Stimulated activated naive CD4-positive, alpha-beta T cell treated with Interleukin-2 at 50 U/mL for 16 hours (primary cell): ENCODE measurements around the gene KCTD4.
"Not testable (repeated sequence)": the region's sequence is repeated elsewhere in the genome, so short reads cannot be mapped to it uniquely, and the experiment has no call there.

ENCODE experiments used
- DNase-seq: peaks from one replicate; lab custom pipeline; 2025; lab: John Stamatoyannopoulos, UW

The KCTD4 gene

DNA sequence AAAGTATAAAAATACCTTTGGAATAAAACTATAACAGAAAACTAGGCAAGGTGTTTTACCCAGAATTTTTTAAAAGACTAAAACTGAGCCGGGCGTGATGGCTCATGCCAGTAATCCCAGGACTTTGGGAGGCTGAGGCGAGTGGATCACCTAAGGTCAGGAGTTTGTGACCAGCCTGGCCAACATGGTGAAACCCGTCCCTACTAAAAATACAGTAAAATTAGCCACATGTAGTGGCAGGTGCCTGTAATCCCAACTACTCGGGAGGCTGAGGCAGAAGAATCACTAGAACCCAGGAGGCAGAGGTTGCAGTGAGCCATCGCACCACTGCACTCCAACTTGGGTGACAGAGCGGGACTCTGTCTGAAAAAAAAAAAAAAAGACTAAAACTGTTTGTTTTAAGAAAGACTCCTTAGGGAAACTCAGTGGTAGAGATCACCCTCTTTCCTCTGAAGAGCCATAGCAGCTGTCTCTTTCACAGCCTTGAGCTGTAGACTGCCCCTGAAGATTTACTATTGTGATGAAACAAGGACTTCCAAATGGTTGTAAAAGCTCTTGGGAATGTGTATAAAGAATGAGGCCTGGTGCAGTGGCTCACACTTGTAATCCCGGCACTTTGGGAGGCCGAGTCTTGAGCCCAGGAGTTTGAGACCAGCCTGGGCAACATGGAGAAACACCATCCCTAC is 14.7 kb upstream of the KCTD4 start:
- no peak for DNase-seq

DNA sequence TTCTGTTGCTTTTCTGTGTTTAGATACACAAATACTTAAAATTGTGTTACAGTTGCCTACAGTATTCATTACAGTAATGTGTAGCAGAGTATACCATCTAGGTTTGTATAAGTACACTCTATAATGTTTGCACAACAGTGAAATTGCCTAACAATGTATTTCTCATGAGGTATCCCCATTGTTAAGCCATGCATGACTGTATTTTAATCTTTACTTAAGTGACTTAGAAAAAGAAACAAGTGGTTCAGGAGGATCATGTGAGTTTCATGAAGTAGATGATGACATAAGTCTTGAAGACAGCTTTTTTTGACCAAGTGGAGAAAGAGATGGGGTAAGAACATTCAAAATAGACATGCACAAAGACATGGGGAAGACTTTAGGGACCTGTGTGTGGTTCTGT is 8.4 kb upstream of the KCTD4 start:
- DNase-seq = no peak

DNA sequence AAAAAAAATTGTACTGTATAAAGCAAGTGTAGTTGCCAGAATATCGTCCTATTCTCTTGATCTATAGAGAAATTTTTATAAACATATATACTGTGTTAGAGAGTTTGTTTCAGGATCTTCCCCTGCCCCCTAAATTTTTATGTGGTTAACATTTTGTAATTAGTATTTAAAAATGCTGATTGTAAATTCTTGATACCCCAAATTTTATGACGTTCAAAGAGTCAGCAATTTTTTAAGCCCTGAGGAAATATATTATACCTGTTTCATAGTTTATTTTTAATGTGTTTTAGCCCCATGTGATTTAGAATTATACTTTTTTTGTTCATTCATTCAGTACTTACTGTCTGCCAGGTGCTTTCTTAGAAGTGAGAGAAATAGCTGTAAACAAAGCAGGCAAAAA is 7.3 kb upstream of the KCTD4 start:
- no peak for DNase-seq

DNA sequence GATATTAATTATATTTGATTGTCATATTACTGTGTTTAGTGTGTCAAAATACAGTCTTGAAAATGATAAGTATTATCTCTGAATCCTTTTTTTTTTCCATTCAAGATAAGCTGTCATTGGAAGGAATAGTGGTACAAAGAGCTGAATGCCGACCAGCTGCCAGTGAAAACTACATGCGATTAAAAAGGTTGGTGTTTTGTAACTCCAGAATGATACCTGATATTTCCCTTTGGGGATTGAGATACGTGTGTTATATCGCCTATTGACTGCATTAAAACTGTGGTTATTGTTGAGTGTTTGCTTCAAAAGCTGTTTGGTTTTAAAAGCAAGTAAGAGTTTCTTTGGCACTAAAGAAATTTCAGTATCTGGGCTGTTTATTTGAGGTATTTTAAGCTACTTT is 6.5 kb upstream of the KCTD4 start:
- no peak for DNase-seq

DNA sequence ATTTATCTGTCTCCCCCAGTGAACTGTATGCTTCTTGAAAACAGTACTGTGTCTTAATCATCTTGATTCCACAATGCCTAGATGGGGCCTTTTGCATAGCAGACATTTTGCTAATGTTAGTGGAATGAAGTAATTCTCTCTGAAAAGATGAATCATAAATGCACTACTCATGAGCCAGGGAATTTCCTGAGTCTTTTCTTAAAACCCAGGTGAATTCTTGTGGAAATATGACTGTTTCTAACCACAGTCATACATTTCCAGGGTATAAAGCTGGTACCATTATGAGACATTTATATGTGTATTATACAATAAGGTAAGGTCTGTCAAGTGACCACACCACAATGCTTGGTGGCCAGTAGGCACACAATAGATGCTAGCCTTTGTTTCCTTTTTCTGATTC is 5.5 kb upstream of the KCTD4 start:
- DNase-seq = no peak

DNA sequence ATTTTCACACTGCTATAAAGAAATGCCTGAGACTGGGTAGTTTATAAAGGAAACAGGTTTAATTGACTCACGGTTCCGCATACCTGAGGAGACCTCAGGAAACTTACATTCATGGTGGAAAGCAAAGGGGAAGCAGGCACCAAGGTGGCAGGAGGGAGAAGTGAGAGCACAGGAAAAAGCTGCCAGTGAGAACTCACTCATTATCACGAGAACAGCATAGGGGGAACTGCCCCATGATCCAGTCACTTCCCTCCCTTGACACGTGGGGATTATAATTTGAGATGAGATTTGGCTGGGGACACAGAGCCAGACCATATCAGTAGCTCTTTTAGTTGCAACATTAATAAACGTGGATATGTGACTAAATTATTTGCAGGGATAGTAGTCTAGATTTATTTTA is 4.3 kb upstream of the KCTD4 start:
- DNase-seq = no peak

DNA sequence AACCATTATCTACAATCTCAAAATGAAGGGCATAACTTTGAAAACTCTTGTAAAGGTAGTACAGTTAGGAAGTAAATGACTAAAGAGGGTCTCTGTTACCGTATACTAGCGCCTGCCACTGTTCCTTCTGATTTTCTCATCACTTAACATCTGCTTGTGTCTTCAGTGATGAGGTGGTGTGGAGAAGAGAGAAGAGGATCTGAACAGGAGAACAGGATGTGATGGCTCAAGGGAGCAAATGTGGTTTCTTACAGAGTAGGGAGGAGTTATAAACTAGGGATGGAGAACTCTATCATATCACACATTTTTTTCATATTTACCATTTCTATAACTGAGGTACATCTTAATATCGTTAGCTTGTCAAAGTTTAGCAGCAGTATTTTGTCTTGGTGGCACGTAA is 1.1 kb downstream of the KCTD4 start:
- DNase-seq = no peak

DNA sequence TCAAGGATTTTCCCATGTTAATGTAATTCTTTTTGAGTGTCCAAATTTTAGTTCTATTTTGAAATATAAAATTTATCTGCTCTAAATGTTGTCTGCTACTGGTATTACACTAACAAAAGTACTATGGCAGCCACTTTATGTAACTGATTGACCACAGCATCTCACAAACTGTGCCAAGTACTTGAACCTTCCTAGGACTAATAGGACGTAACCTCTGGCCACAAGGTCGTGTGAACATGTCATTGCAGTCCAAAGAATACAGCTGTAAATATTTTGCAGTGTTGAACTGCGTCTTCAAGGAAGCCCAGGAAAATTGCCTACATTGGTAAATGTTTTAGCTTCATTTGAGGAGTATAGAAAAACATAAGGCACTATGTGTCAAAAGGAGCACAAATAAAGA is 1.9 kb downstream of the KCTD4 start:
- no peak for DNase-seq

DNA sequence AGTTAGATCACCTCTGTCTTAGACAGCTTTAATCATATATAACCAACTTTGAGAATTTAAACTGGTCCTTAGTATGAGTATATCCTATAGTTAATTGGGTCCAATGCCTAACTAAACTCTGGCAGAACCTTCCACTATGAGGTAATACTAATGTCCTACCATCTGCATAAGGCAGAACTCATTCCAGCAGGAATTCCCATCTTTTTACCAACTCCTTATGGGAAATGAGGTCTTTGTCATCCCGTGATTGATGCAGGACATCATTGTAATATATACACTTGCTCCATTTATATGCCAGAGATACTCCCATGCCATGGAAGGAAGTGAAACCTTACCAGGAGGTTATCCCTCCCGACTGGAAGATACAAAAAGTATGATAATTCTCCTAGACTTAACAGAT is 2.8 kb downstream of the KCTD4 start:
- no peak for DNase-seq

DNA sequence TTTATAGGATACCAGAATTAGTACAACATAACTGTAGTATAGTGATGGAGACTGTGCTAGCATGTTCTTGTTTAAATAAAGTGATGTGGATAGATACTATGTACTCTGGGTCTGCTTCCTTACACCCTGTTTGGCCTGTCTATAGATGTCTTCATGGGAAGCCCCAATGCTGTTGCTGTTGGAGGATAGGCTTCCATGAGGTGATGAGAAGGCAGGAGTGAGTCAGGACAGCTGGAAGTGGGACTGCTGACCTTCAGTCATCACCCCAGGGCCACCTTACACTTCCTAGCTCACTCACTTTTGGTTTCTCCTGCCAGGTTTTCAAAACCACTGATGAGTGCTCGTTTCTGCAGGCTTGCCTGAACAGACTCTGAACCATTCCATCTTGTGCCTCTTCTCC is 4.2 kb downstream of the KCTD4 start:
- DNase-seq = no peak

DNA sequence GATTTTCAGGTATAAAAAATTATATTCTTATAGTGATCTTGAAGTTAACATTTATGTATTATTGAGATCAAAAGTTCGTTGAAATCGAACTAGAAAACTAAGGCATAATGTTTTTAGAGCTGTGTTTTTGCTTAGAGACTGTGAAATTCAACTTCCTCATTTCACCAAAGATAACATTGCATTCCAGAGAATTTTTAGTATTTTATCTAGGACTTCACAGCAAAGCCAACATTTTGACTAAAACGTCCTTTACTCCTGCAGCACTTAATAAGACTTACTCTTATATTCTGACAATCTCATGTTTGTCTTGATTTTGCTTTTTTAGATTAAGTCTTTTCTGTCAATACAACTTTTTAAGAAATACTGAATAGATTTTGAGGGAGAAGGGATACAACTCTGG is 4.7 kb downstream of the KCTD4 start:
- no peak for DNase-seq

DNA sequence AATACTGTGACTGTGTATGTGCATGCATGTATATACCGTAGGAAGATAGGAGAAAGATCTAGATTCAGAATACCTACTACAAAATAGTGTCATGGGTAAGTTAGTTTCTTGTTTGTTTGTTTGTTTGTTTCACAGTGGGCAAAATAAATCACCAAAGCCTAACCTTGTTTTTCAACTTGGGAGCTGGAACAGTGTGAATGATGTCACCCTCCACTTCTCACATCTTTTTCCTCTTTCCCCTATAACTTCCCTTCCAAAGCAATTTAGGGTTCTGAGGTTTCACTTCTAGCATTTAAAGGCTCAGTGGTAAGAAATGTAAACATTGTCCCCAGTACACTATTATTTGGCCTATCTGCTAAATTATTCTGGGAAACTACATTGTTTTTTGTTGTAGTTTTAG is 5.4 kb downstream of the KCTD4 start:
- no peak for DNase-seq

DNA sequence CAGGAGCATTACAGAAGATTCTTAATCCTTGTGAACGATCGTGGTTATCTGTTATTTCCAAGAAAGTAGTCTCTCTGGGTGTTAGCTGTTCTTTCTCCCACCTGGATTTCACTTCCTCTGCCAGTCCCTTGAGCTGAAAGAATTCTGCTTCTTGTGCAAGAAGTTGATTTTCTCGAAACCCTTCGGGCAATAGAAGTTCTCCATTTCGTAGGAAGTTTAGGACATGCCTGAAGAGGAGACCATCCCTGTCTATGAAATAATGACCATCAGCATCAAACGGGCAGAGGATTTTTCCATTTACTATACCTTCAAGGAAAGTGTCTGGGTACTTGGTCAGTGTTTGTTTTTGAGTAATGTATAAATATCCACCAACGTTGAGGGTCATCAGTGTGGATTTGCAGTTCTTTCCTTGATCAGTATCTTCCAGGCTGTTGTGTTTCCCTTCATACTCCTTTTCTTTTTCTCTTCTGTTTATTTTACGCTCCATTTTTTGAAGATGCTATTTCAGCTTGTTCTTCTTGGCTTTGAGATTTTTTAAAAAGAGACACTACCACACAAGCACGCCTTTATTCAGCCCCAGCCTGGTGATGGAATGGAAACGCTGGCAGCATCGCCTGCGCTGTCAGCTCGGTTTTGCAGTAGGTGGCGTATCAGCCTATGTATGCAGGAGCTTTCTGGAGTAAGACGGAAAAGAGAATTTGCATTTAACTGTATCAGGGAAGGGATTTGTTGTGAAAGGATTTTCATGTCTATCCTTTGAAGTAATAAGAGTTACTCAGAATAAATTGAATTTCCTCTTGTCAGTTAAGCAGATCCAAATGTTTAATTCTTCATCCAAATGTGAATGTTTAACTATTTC is 6.5 kb downstream of the KCTD4 start:
- no peak for DNase-seq

DNA sequence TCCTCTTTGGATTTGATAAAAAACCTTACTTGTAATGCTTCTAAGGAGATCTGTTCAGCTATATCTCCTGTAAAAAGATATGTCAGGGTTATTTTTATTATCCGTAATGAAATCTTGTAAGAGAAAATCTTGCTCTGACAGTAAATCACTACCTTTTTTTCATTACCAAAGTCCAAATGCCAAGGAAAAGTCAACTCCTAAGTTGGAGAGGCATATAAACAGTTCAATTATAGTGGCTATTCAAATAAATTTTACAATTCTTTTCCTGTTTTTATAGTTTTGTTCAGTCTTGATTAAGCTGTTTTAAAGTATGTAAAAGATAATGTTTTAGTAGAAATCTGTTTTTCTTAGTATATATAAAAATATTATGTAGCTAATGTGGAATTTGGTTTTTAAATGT is 9.0 kb downstream of the KCTD4 start:
- DNase-seq = no peak

DNA sequence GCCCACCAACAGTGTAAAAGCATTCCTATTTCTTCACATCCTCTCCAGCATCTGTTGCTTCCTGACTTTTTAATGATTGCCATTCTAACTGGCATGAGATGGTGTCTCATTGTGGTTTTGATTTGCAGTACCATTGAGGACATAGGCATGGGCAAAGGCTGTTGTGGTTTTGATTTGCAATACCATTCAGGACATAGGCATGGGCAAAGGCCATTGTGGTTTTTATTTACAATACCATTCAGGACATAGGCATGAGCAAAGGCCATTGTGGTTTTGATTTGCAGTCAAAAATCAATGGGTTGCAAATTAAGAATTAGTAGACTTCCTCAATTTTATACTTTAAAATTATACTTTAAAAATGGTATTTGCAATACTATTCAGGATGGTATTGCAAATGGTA is 11.3 kb downstream of the KCTD4 start:
- not testable (repeated sequence) for DNase-seq

DNA sequence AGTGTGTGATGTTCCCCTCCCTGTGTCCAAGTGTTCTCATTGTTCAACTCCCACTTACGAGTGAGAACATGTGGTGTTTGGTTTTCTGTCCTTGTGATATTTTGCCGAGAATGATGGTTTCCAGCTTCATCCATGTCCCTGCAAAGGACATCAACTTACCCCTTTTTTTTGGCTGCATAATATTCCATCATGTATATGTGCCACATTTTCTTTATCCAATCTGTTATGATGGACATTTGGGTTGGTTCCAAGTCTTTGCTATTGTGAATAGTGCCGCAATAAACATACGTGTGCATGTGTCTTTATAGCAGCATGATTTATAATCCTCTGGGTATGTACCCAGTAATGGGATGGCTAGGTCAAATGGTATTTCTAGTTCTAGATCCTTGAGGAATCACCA is 11.8 kb downstream of the KCTD4 start:
- DNase-seq = not testable (repeated sequence)

DNA sequence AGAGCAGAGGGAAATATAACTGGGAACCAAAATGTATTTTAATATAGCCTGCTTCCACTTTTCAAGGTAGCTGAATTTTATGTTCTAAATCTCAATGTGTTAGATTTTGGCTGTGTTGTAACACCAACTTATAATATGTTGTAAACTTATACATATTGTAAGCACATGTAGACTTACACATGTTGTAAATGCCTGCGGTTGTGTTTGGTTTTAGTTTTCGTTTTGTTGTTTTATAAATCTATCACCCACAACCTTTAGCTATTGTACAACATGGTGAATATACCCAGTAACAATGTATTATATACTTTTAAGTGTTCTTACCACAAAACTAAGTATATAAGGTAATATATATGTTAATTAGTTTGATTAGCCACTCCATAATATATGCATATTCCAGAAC is 15.6 kb downstream of the KCTD4 start:
- no peak for DNase-seq

DNA sequence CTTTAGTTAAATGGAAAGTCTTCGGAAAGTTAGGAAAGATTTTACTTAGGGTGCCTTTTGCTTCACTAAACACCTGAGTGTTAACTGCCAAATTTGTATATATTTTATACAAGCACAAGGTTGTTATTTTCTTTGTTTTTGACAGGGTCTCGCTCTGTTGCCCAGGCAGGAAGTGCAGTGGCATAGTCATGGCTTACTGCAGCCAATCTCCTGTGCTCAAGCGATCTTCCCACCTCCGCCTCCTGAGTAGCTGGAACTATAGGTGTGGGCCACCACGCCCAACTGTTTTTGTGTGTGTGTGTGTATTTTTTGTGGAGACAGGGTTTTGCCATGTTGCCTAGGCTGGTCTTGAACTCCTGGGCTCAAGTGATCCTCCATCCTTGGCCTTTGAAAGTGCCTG is 16.2 kb downstream of the KCTD4 start:
- no peak for DNase-seq

DNA sequence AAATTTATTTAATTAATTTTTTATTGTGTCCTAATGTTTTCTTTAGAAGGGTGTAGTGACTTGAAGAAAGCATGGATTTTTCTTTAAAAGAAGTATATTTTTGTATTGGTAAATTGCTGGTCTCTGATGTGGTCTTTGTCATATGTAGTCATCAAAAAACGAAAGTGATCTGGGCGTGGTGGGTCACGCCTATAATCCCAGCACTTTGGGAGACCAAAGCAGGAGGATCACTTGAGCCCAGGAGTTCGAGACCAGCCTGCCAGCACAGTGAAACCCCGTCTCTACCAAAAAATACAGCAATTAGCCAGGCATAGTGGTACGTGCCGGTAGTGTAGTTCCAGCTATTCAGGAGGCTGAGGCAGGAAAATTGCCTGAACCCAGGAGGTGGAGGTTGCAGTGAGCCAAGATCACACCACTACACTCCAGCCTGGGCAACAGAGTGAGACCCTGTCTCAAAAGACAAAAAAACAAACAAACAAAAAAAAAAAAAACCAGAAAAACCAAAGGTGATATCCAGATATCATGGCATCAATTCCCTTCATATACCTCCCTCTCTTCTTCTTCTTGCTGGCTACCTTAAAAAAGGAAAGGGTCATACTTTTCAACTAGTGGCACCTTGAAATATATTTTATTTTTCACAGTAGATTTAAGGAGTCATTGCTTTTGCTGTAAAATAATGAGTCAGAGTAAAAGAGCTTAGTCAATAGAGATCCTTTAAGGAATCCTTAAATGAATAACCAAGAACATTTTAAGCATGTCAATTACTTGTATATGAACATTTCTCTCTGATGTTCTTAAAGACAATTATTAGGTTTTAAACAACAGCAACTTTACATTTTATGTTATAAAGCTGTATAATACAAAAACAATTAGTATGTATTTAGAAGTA is 19.9 kb downstream of the KCTD4 start:
- DNase-seq = no peak

DNA sequence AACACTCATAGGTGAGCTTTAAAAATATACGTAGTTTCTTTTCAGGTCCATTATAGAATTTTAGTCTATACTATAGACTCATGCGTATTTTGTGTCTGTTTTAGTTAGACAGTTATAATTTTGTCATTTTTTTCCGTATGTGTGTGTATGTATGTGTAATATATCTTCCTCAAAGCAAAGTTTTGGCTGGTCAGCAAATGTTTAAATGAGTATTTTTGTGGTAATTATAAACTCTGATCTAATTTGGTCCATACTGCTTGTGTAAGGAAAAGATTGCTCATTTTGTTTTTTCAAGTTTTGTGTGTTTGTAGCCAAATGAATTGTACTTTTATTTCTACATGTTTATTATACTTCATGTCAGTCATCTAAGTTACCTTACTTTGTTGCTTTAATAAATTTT is 20.5 kb downstream of the KCTD4 start:
- DNase-seq = no peak

DNA sequence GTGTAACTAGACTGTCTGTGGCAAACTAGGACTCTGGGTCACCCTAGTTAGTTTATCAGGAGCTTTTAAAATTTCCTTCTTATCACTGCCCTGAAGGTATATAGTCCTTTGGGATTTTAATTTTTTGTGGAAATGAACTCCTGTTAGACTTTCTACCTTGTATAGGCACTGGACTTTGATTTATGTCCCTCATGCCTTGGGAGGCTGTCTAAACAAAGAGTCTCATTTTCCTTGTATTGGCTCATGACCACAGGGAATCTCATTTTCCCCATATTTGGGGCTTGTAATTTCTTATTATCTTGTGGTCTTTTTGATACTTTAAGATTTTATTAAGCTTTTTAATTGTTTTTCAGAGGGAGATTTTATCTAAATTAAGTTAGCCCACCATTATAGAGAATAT is 21.4 kb downstream of the KCTD4 start:
- no peak for DNase-seq

DNA sequence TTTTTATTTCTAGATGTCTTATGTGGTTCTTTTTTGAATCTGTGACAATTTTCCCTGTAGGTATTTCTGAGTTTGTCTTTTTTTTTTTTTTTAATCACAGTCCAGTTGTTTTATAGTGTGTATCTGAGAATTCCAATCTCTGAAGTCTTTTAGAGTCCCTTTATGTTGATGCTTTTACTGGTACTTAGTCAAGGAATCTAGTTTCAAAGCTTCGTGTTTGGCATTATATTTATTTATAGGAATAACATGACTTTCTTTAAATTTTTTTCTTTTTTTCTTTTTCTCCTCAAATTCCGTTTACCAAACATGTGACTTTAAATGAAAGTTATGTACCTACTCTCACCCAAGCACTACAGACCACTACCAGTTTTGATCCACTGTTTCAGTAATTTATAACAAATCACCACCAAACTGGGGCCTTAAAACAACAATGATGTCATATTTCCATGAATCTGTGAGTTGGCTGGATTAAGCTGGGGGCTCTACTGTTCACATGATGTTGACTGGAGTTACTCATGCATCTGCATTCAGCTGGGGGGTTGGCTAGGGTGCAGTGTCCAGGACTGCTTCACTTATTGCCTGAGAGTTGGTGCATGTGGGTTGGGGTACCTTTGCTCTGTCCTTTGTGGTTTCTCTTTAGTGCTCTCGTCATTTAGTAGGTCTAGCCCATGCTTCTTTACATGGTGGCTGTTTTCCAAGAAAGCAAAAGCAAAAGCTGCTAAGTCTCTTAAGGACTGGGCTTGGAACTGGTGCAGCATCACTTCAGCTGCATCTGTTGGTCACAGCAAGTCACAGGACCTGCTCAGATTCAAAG is 22.3 kb downstream of the KCTD4 start:
- DNase-seq = no peak
